ENCODE results near the gene SLC6A19. TPM values are rescaled to one million over a fixed set of nuclear protein-coding genes. Genes with fewer than 3 reads are reported as not detected.
A peak's percentile ranks its signal among the peaks of the same experiment; 100 is the strongest.

Gene SLC6A19
- total RNA-seq, 1 donor from 2014 or later, result not detected

- intact Hi-C loops (cut with DNase I), result no loop called here
- DNase-seq (ENCODE audit: missing footprints) (no peak), ATAC-seq (no peak)
Measured at GRCh38 chr5:1214163-1214935, 13.0 kb downstream of the SLC6A19 start.

GRCh38 chr5:1214936-1215220, 13.5 kb downstream of the SLC6A19 start:
- DNase-seq (ENCODE audit: missing footprints), result no peak
- intact Hi-C loops (cut with DNase I), result no loop called here
- no peak for ATAC-seq

GRCh38 chr5:1215320-1216096, 14.1 kb downstream of the SLC6A19 start:
- ATAC-seq (no peak), DNase-seq (ENCODE audit: missing footprints) (no peak)
- intact Hi-C loops (cut with DNase I), result no loop called here

- intact Hi-C loops (cut with DNase I), result no loop called here
- ATAC-seq, result no peak
- DNase-seq (ENCODE audit: missing footprints), result peak; percentile 52
Measured at GRCh38 chr5:1216211-1216917, 15.0 kb downstream of the SLC6A19 start.

GRCh38 chr5:1216918-1217295, 15.5 kb downstream of the SLC6A19 start:
- no peak for ATAC-seq
- peak; percentile 60 for DNase-seq (ENCODE audit: missing footprints)
- intact Hi-C loops (cut with DNase I), result no loop called here

- intact Hi-C loops (cut with DNase I), result no loop called here
- DNase-seq (ENCODE audit: missing footprints), result peak; percentile 25
- no peak for ATAC-seq
Measured at GRCh38 chr5:1217596-1218206, 16.3 kb downstream of the SLC6A19 start.

DNA sequence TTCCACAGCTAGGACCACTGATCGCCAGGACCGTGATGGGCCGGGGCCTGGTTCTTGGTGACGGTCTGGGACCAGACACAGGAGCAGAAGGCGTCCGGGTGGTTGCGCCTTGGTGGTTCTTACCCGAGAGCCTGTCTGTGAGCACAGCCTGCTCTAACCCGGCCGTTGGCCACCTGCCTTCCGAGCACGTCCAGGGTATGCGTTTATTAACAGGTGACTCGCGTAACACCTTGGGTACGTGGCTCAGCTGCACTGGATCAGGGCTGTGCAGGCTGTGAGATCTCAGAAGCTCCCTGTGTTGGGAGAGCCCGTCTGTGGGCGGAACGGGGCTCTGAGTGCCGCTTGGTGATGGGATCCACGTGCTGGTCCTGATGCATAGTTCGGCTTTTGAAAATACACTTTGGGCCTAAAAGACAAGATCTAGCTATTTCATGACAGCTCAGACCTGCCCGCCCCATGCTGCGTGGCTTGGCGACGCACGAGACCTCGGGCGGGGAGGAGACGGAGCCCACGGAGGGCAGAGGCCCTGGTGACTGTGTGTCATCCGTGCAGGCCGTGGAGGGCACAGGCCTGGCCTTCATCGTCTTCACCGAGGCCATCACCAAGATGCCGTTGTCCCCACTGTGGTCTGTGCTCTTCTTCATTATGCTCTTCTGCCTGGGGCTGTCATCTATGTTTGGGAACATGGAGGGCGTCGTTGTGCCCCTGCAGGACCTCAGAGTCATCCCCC, 17.1 kb downstream of the SLC6A19 start:
- DNase-seq (ENCODE audit: missing footprints) (peak; percentile 44), ATAC-seq (no peak)
- intact Hi-C loops (cut with DNase I), result no loop called here

DNA sequence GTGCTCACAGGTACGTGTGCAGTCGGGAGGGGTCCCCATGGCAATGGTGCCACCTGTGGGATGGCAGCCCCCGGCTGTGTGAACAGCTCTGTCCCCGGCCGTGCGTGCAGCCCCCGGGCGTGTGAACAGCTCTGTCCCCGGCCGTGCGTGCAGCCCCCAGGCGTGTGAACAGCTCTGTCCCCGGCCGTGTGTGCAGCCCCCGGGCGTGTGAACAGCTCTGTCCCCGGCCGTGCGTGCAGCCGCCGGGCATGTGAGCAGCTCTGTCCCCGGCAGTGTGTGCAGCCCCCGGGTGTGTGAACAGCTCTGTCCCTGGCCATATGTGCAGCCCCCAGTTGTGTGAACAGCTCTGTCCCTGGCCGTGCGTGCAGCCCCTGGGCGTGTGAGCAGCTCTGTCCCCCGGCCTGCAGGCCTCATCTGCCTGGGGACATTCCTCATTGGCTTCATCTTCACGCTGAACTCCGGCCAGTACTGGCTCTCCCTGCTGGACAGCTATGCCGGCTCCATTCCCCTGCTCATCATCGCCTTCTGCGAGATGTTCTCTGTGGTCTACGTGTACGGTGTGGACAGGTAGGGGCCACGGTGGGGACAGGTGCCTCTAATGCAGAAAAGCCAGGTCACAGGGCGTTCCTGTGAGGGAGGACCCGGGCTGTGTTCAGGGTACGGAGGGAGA, 17.8 kb downstream of the SLC6A19 start:
- intact Hi-C loops (cut with DNase I), result no loop called here
- DNase-seq (ENCODE audit: missing footprints) (peak; percentile 60), ATAC-seq (no peak)

GRCh38 chr5:1219768-1220100, 18.3 kb downstream of the SLC6A19 start:
- intact Hi-C loops (cut with DNase I), result no loop called here
- DNase-seq (ENCODE audit: missing footprints) (no peak), ATAC-seq (no peak)

DNA sequence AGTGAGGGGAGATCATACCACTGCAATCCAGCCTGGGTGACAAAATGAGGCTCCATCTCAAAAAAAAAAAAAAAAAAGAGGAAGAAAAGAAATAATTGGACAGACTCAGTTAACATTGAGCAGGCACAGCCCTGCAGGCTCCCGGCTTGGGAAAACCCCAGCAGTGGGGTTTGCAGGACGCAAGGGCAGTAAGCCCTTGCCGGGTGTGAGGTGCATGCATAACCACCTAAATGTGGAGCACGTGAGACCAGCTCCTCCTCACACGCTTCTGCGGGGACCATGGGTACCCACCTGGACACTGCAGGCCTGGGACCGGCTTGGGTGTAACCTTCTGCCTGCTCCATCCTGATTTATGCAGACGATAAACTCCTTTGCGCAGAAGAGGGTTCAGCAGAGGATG, 19.0 kb downstream of the SLC6A19 start:
- DNase-seq (ENCODE audit: missing footprints), result no peak
- no peak for ATAC-seq
- intact Hi-C loops (cut with DNase I), result no loop called here

GRCh38 chr5:1220831-1221230, 19.4 kb downstream of the SLC6A19 start:
- intact Hi-C loops (cut with DNase I), result no loop called here
- ATAC-seq (no peak), DNase-seq (ENCODE audit: missing footprints) (no peak)

GRCh38 chr5:1221721-1222120, 20.3 kb downstream of the SLC6A19 start:
- intact Hi-C loops (cut with DNase I), result no loop called here
- ATAC-seq (no peak), DNase-seq (ENCODE audit: missing footprints) (no peak)

- no peak for DNase-seq (ENCODE audit: missing footprints)
- ATAC-seq, result no peak
- intact Hi-C loops (cut with DNase I), result no loop called here
Measured at GRCh38 chr5:1222147-1222546, 20.8 kb downstream of the SLC6A19 start.

GRCh38 chr5:1222621-1223277, 21.4 kb downstream of the SLC6A19 start:
- DNase-seq (ENCODE audit: missing footprints) (no peak), ATAC-seq (no peak)
- intact Hi-C loops (cut with DNase I), result no loop called here

DNA sequence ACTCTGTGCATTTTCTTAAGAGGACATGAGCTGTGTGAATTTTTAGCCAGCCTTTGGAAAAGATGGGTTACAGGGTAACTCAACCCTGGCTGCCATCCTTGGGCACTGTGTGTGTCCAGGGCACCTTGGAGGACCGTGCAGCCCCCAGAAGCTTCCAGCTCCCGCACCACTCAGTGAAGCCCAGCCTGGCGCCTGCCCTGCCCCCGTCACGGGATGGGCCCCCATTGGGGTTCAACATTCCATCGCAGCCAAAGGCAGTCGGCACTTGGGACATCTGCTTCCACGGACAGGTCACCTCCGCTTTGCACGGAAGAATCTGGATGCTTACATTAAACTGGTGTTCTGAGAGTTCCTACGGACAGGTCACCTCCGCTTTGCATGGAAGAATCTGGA, 21.9 kb downstream of the SLC6A19 start:
- DNase-seq (ENCODE audit: missing footprints), result no peak
- ATAC-seq, result no peak
- intact Hi-C loops (cut with DNase I), result no loop called here

- no peak for DNase-seq (ENCODE audit: missing footprints)
- ATAC-seq, result no peak
- intact Hi-C loops (cut with DNase I), result no loop called here
Measured at GRCh38 chr5:1224631-1225030, 23.2 kb downstream of the SLC6A19 start.

DNA sequence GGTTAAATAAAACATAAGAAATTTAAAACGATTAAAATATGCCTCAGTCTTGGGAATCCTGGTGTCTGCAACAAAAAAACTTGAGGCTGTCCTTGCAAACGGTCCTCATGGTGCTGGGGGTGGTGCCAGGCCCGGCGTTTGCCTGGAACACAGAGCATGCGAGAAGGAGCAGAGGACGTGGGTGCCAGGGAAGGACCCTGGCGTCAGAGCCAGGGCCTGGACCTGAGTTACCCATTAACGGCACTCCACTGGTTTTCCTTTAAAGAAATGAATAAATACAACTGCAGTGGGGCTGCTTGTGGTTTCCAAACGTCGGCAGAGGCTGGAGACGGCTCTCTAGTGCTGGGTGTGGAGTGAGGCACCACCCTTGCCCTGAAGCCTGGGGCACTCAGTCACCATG, 23.7 kb downstream of the SLC6A19 start, which contains the start of gene SLC6A18:
TSS of gene SLC6A18 (plus strand) at position 301 of the 400 bp plus-strand sequence. CDS start at position 398, 97 bp downstream.
- no peak for ATAC-seq
- intact Hi-C loops (cut with DNase I), result no loop called here
- DNase-seq (ENCODE audit: missing footprints), result no peak

- ATAC-seq (no peak), DNase-seq (ENCODE audit: missing footprints) (no peak)
- intact Hi-C loops (cut with DNase I), result no loop called here
Measured at GRCh38 chr5:1226231-1226630, 24.8 kb downstream of the SLC6A19 start.
